ENCODE measurements around the gene CCNJL.
"Not testable (repeated sequence)": the region's sequence is repeated elsewhere in the genome, so short reads cannot be mapped to it uniquely, and the experiment has no call there.

CCNJL gene, protein sequence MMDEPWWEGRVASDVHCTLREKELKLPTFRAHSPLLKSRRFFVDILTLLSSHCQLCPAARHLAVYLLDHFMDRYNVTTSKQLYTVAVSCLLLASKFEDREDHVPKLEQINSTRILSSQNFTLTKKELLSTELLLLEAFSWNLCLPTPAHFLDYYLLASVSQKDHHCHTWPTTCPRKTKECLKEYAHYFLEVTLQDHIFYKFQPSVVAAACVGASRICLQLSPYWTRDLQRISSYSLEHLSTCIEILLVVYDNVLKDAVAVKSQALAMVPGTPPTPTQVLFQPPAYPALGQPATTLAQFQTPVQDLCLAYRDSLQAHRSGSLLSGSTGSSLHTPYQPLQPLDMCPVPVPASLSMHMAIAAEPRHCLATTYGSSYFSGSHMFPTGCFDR

DNA sequence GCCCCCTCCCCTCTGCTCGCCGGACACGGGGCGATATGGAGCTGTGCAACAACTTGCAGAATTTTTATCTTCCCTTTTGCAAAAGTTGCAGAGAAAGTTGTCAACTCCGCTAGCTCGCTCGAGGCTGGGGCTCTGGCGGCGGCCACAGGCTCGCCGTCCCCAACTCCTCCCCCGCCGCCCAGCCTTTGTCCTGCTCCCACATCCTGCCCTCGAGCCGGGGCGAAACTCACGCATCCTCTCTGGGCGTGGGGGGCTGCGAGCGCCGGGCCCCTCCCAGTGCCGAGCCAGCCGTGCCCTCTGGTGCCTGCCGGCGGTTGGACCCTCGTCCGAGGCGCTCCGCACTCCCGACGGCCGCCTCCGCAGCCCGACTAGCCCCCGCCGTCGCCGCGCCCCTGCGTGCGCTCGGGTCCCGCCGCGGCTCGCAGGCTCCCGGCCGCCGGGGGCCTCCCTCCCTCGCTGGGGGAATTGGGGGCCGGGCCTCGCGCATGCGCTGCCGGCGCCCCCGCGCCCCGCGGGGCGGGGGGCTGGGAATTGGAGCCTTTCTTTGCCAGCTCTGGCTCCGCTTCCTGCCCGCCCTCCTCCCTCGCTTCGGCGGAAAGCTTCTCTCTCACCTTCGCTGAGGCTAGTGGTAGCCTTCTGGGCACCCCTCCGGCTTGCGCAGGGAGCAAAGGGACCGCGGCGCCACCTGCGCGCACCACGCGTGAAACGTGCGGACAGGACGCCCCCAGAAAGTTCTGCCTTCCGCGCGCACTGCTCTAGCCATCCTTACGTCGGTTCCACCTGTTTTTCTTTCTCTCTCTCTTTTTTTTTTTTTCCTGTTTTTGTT is at the start of gene CCNJL:
CCNJL (minus strand) TSS at position 431 of the 826 bp plus-strand sequence. CDS start 641 bp downstream, outside the sequence.
- DNase-seq (ENCODE audit: low spot score), result peak; percentile 99

DNA sequence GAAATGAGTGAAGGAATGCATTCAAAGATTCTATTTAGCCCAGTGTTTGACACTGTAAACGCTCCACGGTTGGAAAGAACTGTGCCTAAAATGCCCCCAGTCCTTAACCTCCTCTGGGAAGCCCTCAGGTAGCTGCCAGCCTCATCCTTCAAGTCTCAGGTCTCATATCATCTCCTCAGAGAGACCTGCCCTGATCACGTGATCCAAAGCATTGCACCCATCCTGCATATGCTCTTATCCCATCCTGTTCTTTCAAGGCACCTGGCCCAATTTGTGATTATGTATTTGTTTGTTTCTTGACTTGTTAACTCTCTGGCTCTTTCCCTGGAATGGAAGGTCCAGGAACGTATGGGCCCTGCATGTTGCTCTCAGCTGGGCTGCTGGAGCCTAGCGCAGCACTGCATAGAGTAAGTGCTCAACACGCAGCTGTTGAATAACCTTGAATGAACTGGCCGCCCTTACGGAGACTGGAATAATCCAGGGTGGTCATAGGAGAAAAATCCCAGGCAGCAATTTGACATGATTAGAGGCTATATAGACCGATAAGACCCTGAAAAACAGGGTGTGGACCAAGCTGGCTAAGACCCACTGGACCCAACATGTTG is 49.4 kb upstream of the CCNJL start:
- no peak for DNase-seq (ENCODE audit: low spot score)

DNA sequence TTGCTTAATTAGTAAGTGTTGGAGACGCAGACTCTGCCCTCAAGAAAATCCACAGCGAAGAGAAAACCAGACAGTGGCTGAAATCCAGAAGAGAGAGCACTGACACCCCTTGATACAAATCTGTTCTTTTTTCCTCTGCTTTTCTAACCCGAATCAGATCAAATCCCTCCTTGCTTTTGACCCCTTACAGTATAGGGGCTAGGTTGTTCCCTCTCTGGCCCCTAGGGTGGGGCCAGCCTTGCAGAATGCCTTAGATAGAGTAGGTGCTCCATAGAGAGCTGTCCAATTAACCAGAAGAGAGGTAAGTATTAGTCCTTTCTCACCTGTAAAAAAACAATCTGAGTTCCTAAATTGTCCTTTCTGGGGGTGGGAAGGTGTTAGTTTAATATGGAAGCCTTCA is 47.9 kb upstream of the CCNJL start:
- no peak for DNase-seq (ENCODE audit: low spot score)

DNA sequence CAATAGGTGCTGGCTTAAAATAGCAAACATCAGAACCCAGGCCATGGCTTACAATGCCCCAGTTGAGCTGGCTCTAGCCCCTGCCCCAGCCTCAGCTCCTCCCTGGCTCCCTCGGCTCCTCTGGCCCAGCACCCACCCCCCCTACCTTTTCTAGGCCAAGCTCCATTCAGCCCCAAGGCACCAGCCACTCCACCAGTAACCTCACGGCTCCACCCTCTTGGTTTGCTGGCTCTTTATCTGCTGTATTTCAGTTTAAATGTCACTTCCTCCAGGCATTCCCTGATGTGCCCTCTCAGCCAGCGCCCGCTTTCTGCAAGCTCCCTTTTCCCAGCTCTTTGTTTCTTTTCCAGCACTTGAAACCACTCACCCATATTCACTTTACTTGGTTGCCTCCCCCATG is 47.5 kb upstream of the CCNJL start:
- DNase-seq (ENCODE audit: low spot score), result no peak

DNA sequence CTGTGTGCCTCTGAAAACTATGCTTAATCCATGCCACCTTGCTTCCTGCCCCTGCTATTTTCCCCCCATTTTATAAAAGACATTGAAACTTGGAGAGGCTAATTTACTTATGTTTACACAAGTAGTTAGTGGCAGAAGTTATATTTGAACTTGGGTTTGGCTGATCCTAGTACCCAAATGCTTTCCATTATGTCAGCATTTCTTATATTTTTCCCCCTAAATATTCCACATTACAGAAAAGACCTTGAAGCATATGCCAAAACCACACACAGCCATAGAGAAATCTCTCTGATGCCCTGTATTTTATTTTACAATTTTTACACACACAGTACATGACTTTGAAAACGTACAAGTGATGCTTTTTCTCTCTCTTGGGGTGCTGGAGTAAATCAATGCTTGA is 46.9 kb upstream of the CCNJL start:
- no peak for DNase-seq (ENCODE audit: low spot score)

DNA sequence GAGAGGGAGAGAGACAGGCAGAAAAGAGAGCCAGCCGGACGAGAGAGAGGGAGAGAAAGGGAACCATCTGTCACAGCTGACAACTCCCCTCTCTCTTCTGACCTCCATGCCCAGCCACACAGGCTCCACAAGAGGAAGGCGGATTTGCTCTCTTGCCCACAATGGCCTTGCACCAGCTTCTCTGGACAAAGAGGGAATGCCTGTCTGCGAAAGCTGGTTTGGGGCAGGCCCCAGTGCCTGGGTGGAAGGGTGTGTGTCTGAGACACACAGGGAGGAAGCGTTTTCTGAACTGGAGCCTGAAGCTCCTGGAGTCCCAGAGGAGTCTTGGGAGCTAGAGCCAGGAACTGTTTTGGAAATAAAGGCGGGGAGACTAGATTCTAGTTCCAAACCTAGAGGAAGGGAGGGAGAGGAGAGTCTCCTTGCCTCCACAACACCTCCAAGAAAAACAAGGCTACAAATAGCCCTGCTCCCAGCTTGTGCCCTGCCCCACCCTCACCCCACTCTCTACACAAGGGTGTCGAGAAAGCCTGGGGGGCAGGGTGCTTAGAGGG is 45.6 kb upstream of the CCNJL start:
- no peak for DNase-seq (ENCODE audit: low spot score)

DNA sequence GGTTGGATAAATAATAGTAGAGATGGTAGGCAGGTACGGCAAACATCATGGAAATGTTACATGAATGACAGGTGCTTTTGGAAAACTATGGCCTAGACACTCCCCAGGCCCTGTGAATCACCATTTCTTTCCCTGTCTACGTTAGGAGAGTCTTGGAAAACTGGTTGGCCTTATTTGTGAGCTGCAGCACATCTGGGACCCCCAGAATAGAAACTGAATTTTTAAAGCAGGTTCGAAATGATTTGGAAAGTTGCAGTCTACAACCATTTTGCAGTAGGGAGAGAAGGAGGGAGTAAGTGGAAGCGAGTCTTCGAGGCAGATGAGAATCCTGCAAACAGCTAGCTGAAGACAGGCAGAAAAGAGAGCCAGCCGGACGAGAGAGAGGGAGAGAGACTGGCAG is 45.0 kb upstream of the CCNJL start:
- no peak for DNase-seq (ENCODE audit: low spot score)

DNA sequence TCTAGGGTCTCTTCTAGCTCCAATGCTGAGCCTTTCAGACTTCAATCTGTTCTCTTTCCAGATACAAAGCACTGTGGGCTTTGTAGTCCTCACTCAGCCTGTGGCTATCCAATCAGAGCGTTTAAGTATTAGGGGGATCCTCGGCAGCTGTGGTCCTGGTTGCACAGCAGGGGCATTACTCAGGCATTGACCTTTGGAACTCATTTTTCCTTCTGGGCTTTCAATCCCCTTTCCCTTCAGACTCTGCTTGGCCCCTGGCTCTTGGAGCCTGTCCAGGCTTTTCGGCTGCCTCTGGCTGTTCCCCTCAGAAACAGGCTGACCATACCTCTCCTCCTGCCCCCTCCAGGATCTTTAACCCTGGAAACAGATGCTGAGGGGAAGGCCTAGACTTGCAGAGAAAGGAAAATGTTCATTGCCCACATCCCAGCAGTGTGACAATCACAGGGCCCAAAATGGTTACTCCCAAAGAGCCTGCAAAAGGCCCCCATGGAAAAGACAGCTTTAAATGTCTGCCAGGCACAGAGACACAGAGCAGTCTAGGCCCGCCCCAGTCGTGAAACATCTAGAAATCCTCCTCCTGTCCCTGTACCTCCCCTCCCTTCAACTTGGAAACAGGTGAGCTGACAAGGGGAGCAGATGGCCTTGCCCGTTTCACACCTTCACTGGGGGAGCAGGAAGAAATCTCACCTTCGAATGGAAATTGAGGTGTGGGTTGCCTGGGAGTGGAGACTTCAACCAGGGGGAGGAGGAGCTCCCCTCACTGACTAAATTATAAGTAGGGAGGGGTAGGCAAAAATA is 44.4 kb upstream of the CCNJL start:
- DNase-seq (ENCODE audit: low spot score), result no peak

DNA sequence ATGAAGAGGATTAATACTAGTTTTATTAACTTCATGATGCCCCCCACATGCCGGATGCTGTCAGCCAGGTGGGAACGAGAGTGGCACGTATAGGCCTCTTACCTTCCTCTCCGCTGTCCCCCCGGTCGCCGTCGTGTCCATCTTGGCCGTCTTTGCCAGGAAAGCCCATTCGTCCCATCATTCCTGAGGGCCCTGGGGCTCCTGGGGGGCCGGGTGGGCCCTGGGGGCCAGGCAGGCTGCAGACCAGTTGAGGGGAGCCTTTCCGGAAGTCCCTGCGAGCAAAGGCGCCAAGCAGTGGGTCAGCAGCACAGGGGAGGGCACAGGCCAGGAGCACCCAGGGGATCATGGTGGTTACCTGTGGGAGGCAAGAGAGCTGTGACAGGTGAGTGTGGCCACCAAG is 42.3 kb upstream of the CCNJL start:
- DNase-seq (ENCODE audit: low spot score), result no peak

DNA sequence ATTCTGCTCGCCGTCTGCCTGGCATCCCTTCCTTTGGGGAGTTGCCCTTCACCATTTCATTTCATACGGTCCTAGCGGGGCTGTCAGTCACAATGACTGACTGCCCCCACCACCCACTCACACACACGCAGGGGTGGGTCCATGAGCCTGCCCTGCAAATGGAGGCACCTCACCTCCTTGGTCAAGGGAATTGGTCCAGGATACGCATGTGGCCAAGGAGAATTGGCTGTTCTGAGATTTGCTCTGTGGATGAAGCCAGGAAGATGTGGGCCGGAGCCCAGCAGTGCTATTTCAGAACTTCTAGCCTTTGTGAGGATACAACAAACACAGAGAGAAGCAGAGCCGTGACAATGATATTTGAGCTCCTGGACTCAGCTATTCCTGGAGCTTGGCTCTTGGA is 41.0 kb upstream of the CCNJL start:
- DNase-seq (ENCODE audit: low spot score), result no peak

DNA sequence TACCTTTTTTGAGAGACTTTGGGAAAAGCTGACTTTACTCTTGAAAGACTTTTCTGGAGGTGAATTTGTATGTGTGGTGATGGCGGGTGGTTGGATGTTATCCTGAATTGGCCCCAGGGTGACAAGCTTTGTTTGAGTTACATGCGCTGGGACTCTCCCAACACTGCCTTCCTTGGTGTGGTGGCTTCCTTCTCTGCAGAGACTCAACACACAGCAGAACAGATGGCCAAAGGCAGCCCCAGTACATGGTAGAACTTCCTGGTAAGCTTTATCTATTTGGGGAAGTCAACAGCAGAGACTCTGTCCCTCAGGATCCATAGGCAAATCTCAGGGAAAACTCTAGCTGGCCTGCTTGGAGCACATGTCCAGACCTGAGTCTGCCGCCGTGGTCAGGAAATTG is 39.9 kb upstream of the CCNJL start:
- no peak for DNase-seq (ENCODE audit: low spot score)

DNA sequence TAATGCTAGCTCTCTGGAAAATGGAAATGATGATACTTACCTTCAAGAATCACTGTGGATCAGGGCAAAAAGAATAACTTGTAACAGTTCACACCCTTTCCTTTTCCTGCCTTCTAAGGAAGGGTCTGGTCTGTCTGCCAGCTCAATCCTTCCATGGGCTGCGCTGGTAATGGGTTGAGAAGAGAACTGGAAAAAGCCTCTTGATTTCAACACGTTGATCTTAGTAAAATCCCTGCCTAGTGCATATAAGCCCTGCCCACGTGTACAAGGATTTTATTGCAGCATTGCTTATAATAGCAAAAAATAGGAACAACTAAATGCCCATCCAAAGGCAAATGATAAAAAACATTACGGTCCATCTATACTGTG is 37.6 kb upstream of the CCNJL start:
- DNase-seq (ENCODE audit: low spot score), result no peak

DNA sequence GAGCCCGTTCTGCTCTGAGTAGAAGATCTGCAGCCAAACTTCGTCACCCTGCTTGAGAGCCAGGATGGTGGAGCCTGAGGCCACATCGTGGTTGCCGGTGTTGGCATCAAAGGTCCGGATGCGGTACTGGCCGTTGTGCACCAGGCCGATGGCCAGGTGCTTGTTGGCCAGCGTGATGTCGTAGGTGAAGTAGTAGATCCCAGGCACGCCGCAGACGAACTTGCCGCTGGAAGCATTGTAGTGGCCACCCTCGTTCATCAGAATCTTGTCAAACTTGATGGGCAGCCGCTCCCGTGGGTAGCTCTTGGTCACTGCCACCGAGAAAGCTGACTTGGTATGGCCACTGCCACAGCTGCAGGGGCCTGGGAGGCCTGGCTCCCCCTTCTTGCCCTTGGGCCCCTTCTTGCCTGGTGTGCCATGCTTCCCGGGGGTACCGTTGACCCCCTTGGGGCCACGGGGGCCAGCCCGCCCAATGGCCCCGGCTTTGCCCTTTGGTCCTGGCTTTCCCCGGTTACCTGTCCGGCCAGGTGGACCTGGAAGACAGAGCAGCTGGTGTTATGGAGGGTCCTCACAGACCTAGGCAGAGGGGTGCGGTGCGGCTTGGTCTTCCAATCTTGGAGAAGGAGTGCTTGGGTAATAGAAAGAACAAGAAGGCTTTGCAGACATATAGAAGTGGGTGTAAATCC is 37.0 kb upstream of the CCNJL start:
- DNase-seq (ENCODE audit: low spot score), result no peak

DNA sequence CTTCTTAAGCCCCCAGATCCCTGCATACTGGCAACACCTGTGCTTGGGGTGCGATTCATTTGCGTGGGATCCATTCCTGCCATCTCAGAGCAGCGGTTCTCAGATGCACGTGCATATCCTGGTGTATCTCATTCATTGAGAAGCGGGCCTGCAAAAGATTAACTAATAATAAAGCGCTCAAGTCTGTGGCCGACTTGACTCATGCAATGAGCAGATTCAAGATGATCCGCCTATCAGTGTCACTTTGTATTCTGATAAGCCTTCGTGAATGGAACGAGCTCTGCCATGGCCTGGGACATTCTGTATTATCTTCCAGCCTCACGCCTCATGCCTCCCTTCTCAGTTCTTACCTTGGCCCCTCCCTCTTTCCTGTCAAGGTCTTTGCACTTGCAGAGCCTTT is 35.7 kb upstream of the CCNJL start:
- no peak for DNase-seq (ENCODE audit: low spot score)

DNA sequence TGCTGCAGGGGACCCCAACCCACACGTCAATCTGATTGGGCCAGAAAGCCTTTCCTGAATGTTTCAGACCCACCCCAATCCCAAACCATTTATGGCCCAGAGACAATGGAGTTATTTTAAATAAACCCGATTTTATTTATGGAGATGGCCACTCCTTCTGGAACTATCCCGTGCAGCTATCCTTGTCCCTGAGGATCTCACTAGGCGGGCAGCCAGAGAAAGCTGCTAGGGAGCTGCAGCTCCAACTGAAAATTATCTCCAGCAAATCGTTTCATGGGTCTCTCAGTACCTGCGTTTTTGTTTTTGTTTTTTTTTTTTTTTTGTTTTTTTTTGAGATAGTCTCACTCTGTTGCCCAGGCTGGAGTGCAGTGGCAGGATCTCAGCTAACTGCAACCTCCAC is 35.1 kb upstream of the CCNJL start:
- no peak for DNase-seq (ENCODE audit: low spot score)

DNA sequence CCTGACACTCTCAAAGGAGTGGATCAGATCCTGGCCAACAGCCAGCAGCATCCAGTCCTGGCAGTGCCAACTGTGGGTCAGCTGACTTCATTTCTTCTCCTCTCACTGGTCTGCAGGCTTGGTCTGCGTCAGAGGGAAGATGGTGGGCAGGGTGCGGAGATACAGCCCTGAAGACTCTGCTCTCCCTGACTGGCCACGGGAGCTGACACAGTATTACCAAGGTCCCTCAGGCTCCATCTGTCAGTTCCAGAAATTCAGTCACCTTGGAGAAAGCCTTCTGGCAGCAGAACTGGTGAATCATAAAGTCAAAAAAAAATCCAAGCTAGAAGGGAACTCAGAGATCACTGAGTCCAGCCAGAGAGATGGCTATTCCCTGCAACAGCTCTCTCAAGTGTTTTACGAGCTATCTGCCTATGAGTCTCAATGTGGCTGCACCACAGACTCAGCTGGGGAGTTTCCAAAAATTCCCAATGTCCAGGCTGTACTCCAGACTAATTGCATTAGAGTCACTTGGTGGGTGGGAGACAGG is 30.1 kb upstream of the CCNJL start:
- DNase-seq (ENCODE audit: low spot score), result no peak

DNA sequence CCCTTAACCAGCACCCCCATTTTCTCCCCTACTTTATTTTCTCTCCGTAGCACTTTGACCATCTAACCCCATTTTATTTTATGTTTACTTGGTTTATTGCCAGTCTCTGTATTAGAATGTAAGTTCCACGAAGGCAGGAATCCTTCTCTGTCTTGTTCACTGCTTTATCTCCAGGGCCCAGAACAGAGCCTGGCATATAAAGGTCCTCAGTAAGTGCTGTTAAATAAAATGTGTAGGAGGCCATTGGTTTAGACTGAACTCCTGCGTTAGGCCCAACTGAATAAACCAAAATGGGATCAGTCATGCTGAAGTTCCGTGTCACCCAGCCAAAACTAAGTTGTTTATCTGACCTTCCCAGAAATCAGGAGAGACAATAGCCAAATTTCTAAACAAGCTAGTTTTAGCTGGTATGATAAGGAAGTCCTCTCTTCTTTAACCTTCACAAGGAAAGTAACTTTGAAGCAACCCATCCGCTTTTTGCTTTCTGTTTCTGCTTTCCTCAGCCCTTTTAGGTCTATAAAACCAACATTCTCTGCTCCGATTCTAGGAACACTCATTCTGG is 29.0 kb upstream of the CCNJL start:
- no peak for DNase-seq (ENCODE audit: low spot score)

DNA sequence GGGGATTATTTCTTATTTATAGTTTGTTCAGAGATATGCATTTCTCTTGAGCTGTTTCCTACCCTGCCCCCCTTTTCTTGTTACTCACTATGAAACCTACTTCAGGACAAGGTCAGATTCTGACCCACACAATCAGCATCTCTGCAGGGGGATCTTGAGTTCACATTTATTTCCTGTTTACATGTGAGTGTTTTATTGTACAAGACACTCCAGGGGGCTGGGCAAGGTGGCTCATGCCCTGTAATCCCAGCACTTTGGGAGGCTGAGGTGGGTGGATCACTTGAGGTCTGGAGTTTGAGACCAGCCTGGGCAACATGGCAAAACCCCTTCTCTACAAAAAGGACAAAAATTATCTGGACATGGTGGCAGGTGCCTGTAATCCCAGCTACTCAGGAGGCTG is 28.1 kb upstream of the CCNJL start:
- DNase-seq (ENCODE audit: low spot score), result not testable (repeated sequence)

DNA sequence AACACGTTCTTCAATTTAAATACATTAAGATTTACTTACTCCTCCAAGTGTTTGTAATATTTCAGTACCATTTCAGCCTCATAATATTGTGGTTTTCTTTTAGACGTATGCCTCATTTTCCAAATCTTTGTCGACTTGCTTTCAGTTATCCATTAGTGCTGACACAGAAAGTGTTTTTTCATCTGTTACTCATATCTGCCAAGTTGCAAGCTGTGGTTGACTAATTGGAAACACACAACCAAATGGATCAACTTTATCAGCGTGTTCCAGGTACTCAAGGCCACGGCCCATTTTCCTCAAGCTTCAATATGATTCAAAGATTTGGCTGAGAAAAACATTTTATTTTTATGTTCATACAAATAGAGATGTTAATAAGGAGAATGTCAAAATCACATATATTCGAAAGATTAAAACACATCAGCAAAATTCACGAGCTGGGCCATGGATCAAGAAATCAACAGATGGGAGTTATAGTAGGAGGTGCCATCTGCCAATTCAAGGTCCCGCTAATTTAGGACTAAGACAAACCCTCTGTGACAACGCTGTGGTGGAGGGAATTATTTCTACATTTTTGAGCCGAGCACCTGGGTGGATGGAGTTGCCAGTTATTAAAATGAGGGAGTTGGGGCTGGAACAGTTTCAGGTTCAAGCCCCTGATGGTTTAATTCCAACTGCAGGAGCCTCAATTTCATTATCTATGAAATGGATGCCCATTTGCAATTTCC is 27.2 kb upstream of the CCNJL start:
- no peak for DNase-seq (ENCODE audit: low spot score)

DNA sequence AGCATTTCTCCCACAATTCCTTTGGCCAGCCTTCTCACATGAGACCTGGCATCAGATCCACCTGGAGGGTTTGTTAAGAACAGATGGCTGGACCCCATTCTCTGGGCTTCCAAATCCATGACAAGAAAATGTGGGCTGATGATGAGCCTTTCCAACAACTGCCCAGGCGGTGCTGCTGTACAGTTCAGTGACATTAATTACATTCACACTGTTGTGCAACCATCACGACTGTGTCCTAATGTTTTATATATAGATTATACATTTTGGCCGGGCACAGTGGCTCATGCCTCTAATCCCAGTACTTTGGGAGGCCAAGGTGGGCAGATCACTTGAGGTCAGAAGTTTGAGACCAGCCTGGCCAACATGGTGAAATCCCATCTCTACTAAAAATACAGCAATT is 22.4 kb upstream of the CCNJL start:
- DNase-seq (ENCODE audit: low spot score), result not testable (repeated sequence)
